ENCODE results near the gene OCLN.
"Not testable (repeated sequence)": the region's sequence is repeated elsewhere in the genome, so short reads cannot be mapped to it uniquely, and the experiment has no call there.

The OCLN gene

GRCh38 chr5:69491838-69492390, 676 bp upstream of the OCLN start:
- DNase-seq, result no peak

DNA sequence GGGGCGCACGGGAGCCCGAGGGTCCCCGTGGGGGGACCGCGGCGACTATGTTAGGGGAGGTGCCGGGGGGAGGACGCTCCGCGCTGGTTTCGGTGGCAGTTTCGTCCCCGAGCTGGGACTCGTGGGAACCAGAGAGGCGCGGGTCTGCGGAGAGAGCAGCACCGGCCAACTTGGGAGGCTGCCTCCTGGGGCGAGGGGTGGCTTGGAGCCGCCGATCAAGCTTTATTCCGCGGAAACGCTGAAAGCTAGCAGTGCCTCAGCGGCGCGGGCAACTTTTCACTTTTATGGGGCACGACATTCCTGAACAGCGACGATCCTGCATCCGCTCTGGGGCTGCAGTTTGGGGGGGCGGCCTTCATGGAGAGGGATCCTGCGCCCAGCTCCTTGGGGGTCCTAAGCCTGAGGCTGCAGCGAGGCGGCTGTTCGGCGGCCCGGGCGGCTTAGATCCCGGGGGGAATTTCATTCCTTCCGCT, 369 bp downstream of the OCLN start:
- peak; percentile 39 for DNase-seq

- DNase-seq, result peak; percentile 39
These were observed 975 bp downstream of the OCLN start for GRCh38 chr5:69493396-69494133.

DNA sequence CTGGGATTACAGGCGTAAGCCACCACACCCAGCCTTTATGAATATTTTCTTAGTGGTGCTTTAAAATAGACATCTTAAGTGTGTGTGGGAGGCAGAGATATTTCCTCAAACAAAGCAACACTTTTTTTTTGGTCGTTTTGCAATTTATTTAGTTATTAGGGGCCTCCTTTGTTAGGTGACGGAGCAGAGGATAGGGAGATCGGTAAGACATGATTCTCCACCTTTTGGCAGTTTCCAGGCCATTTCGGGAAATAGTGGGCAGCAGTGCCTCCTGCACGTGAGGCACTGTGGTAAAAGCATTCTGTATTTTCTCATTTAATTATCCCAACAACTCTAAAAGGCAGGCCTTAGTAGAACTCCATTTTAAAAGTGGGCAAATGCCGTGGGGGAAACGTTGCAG, 1.9 kb downstream of the OCLN start:
- no peak for DNase-seq

- no peak for DNase-seq
These were observed 4.5 kb downstream of the OCLN start for GRCh38 chr5:69497006-69497520.

DNA sequence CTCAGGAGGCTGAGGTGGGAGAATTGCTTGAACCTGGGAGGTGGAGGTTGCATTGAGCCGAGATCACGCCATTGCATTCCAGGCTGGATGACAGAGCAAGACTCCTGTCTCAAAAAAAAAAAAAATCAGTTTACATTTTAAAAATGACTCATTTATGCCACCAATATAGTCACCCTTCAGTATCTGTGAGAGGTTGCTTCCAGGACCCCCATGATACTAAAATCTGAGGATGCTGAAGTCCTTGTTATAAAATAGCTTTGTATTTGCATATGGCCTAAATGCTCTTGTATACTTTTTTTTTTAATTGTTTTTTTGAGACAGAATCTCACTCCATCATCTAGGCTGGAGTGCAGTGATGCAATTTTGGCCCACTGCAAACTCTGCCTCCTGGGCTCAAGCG, 5.8 kb downstream of the OCLN start:
- DNase-seq, result no peak

DNA sequence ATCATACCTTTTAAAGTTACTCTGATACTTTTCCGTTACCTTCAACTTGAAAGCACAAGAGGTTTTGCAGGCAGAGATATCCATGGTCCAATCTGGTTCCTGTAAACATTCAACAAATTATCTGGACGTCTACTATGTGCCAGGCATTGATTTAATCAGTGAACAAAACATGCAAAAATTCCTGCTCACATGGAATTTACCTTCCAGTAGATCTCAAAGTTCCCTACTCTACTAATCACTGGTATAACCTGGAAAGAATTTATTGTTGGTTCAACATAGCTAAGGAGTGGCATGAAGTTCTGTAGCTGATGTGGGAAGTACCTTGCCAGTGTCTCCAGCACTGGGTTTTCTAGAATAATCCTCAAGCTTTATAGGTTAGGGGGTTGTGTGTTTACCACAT, 9.8 kb downstream of the OCLN start:
- no peak for DNase-seq

GRCh38 chr5:69502767-69503488, 10.3 kb downstream of the OCLN start:
- no peak for DNase-seq

DNA sequence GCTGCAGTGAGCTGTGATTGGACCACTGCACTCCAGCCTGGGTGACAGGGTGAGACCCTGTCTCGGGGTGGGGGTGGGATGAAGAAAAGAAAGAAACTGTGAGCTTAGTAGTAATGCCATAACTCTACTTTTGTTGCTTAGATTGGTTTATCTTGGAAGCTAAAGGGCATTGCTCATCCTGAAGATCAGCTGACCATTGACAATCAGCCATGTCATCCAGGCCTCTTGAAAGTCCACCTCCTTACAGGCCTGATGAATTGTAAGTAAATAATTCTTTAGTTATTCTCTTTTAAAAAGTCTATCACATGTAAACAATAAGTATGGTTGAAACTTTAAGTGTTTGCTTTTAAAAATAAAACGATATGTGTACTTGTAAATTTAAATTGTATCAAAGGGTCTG, 11.4 kb downstream of the OCLN start:
- DNase-seq, result no peak

DNA sequence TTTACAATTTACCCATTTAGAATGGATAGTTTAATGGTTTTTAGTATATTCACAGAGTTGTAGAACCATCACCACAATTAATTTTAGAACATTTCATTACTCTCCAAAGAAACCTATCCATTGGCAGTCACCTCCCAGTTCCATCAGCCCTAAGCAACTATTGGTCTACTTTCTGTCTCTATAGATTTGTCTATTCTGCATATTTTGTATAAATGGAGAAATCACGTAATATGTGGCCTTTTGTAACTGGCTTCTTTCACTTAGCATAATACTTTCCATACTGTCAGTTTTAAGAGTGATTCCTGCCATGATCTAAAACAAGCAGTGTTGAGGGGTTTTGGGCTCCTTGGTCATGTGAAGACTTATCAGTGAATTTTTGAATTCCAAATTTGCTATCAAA, 12.7 kb downstream of the OCLN start:
- DNase-seq, result no peak

- no peak for DNase-seq
These were observed 16.6 kb downstream of the OCLN start for GRCh38 chr5:69509212-69509611.

- no peak for DNase-seq
These were observed 18.1 kb downstream of the OCLN start for GRCh38 chr5:69510694-69511093.

DNA sequence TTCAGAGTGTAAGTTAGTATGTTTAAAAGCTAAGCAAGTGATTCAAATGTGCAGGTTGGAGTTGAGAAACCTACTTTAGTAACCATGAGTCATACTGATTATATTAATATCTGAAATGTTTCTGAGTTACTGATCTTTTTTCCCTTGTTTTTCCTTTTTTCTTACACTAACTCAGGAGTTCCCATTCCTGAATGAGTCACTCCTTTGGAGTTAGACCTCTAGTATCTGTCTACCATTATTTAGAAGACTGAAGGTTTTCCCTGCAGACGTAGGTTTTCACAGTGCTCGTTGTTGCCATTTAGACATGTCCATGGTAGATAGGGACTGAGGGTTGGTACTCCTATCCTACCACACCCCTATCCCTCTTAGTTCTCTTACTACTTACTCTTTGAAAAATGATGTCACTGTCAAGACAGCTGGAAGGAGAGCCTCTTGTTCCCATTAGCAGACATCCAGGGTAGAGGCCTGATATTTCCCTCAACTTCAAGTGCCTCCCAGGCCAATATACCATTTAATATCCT, 20.2 kb downstream of the OCLN start:
- DNase-seq, result no peak

DNA sequence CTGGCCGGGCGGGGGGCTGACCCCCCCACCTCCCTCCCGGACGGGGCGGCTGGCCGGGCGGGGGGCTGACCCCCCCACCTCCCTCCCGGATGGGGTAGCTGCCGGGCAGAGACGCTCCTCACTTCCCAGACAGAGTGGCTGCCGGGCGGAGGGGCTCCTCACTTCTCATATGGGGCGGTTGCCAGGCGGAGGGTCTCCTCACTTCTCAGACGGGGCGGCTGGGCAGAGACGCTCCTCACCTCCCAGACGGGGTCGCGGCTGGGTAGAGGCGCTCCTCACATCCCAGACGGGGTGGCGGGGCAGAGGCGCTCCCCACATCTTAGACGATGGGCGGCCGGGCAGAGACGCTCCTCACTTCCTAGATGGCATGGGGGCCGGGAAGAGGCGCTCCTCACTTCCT, 23.0 kb downstream of the OCLN start:
- not testable (repeated sequence) for DNase-seq

DNA sequence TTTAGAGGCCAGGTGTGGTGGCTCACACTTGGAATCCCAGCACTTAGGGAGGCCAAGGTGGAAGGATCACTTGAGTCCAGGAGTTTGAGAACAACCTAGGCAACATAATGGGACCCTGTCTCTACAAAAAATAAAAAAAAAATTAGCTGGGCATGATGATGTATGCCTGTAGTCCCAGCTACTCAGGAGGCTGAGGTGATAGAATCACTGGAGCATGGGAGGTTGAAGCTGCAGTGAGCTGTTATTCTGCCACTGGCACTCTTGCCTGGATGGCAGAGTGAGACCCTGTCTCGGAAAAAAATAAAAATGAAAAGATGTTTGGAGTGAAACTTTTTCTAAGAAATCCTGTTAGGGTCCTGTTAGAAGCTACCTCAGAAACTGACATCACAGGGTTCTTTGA, 24.2 kb downstream of the OCLN start:
- DNase-seq, result no peak

- no peak for DNase-seq
These were observed 25.2 kb downstream of the OCLN start for GRCh38 chr5:69517763-69518212.

GRCh38 chr5:69519285-69519684, 26.7 kb downstream of the OCLN start:
- DNase-seq, result no peak

DNA sequence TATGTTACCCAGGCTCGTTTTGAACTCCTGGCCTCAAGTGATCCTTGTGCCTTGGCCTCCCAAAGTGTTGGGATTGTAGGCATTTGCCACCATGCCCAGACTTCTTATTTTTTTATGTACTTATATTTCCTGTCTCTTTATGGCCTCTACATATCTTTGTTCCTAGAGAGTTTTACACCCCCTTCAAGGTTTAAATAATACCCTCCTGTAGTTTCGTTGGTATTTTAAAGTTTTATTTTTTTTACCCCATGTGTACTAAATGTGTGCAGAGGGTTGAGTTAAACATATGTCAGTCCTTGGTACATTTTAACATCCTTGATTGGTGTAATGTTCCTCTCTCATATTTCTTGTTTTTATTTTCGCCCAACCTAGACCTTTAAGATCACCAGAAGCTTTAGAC, 29.4 kb downstream of the OCLN start:
- DNase-seq, result no peak

GRCh38 chr5:69525490-69525889, 32.9 kb downstream of the OCLN start:
- no peak for DNase-seq

- no peak for DNase-seq
These were observed 34.1 kb downstream of the OCLN start for GRCh38 chr5:69526660-69527059.

DNA sequence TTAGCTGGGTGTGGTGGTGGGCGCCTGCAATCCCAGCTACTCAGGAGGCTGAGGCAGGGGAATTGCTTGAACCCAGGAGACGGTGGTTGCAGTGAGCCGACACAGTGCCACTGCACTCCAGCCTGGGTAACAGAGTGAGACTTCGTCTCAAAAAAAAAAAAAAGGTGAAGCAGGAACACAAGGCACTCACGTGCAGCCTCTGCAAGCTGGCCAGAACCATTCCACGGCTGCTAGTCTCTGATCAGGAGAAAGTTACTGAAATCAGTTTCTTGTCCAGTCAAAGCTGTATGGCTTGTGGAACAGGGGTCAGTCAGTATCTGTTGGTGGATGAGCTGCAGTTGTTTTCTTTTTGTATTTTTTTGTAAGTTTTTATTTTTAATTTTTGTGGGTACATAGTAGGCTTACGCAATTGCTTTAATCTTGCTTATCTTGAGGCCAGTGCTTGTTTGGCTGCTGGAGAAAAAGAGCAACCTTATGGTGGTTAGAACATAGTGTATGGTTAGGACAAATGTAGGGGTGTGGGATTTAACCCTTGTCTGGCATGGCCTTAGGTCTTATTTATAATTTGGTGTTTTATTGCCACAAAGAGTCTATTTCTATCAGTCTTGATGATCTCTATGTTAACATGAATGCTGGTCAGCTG, 34.7 kb downstream of the OCLN start:
- no peak for DNase-seq

GRCh38 chr5:69528035-69528434, 35.4 kb downstream of the OCLN start:
- no peak for DNase-seq

- DNase-seq, result no peak
These were observed 36.0 kb downstream of the OCLN start for GRCh38 chr5:69528609-69529008.
